Coronary artery (tissue), 2 donors: ENCODE measurements around the gene OR10G2.

ENCODE experiments used
- DNase-seq: peaks from one replicate; pipeline ENCODE4 v3.0.0-alpha.2; 2017; ENCODE audit warnings: low spot score
- H3K27ac ChIP-seq, 2 donors: fragments of 200-600 bp; sonication (generic); one replicate each; pipeline ENCODE4 v1.5.1; 2016 to 2019
- H3K4me3 ChIP-seq: fragments of 200-600 bp; sonication (generic); 2 replicates; pipeline ENCODE4 v1.5.1; 2016; ENCODE audit warnings: mild to moderate bottlenecking, moderate library complexity
- TF ChIP-seq, protein P1 (sequence below): fragments of 200-600 bp; sonication (generic); IDR thresholded peaks from one replicate; pipeline ENCODE4 v1.5.1; 2019; ENCODE audit warnings: antibody characterized with exemption

Gene OR10G2

DNA sequence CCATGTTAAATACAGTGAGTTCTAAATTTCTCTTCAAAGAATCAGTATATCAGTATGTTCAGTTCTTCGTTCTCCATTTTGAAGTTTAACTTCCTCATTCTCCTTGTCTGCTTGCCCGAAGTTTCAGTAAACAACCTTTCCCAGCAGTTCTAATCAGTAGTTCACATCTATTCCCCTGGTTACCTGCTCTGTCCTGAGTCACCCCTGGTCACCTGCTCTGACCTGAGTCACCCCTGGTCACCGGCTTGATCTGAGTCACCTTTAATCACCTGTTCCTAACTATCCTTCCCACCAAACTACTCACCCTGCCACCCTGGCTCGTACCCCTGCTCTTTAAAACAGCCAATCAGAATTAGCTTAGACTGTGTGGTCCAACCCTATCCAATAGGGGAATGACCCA lies 45.4 kb downstream of the OR10G2 start:
- TF ChIP-seq, protein P1, sequence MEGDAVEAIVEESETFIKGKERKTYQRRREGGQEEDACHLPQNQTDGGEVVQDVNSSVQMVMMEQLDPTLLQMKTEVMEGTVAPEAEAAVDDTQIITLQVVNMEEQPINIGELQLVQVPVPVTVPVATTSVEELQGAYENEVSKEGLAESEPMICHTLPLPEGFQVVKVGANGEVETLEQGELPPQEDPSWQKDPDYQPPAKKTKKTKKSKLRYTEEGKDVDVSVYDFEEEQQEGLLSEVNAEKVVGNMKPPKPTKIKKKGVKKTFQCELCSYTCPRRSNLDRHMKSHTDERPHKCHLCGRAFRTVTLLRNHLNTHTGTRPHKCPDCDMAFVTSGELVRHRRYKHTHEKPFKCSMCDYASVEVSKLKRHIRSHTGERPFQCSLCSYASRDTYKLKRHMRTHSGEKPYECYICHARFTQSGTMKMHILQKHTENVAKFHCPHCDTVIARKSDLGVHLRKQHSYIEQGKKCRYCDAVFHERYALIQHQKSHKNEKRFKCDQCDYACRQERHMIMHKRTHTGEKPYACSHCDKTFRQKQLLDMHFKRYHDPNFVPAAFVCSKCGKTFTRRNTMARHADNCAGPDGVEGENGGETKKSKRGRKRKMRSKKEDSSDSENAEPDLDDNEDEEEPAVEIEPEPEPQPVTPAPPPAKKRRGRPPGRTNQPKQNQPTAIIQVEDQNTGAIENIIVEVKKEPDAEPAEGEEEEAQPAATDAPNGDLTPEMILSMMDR: no peak
- H3K27ac ChIP-seq: no peak overlapping the region
- no peak overlapping the region for H3K4me3 ChIP-seq
- DNase-seq: no peak
